H1 (cell line): ENCODE measurements around the gene KLHDC7B. TPM values are rescaled to one million over a fixed set of nuclear protein-coding genes. Genes with fewer than 3 reads are reported as not detected.
A peak's percentile ranks its signal among the peaks of the same experiment; 100 is the strongest.

Experiments used
- CTCF ChIA-PET: fragments of 300-600 bp; sonication (Branson Sonifier 250); formaldehyde crosslinking; loops from one replicate; lab custom pipeline; 2021; ENCODE audit not compliant: partially characterized antibody; lab: Charles Lee
- POLR2A ChIA-PET: fragments of 300-600 bp; sonication (Branson Sonifier 250); formaldehyde crosslinking; loops from one replicate; lab custom pipeline; 2021; ENCODE audit warnings: inconsistent platforms; ENCODE audit not compliant: partially characterized antibody; lab: Charles Lee
- DNase-seq, 2 experiments: peaks; one replicate each; pipeline versions ENCODE4 v3.0.0 to v3.0.0-alpha.2; 2010 to 2022; ENCODE audit warnings: low spot score in 2 of 2, low read depth in 1 of 2, mixed read lengths in 1 of 2
- FAIRE-seq: peaks from 2 replicates; lab custom pipeline; 2011; peaks lifted over from hg19 to GRCh38; lab: Jason Lieb, UNC
- H2AFZ ChIP-seq: 2 replicates; pipeline ENCODE4 v1.8.1; 2012; ENCODE audit warnings: low read length, inconsistent platforms
- H2AK5ac ChIP-seq: 2 replicates; pipeline ENCODE4 v1.6.1; 2013; ENCODE audit warnings: low read depth, low read length
- H2BK120ac ChIP-seq: replicated peaks from 2 replicates; pipeline ENCODE3; 2013; ENCODE audit warnings: low read depth, low read length, inconsistent platforms
- H2BK12ac ChIP-seq: 2 replicates; pipeline ENCODE4 v1.6.1; 2013; ENCODE audit warnings: low read depth, low read length
- H2BK15ac ChIP-seq: 2 replicates; pipeline ENCODE4 v1.6.1; 2013; ENCODE audit warnings: low read length
- H2BK20ac ChIP-seq: 2 replicates; pipeline ENCODE4 v1.6.1; 2013; ENCODE audit warnings: low read length
- H2BK5ac ChIP-seq: 2 replicates; pipeline ENCODE4 v1.6.1; 2013; ENCODE audit warnings: low read depth, low read length
- H3K14ac ChIP-seq: 2 replicates; pipeline ENCODE4 v1.6.1; 2013; ENCODE audit warnings: inconsistent platforms; ENCODE audit not compliant: insufficient read length
- H3K18ac ChIP-seq: 2 replicates; pipeline ENCODE4 v1.6.1; 2013; ENCODE audit warnings: low read length; ENCODE audit errors: extremely low read depth
- H3K23ac ChIP-seq: 2 replicates; pipeline ENCODE4 v1.6.1; 2013; ENCODE audit warnings: inconsistent platforms; ENCODE audit not compliant: insufficient read length
- H3K23me2 ChIP-seq: 2 replicates; pipeline ENCODE4 v1.6.1; 2013; ENCODE audit warnings: low read depth, low read length
- H3K27ac ChIP-seq: 2 replicates; pipeline ENCODE4 v1.6.1; 2011; ENCODE audit warnings: low read depth, low read length, inconsistent platforms
- H3K27me3 ChIP-seq, 4 experiments: replicated peaks in 1 of 4; 1 replicate in 1 of 4; 2 replicates in 3 of 4; pipeline versions ENCODE4 v1.6.1 to v1.8.1; 2011 to 2013; ENCODE audit warnings: low read length in 3 of 4, mild to moderate bottlenecking in 3 of 4, inconsistent platforms in 2 of 4, mixed read lengths in 2 of 4, moderate library complexity in 1 of 4; ENCODE audit not compliant: control insufficient read depth in 3 of 4, insufficient read depth in 3 of 4; ENCODE audit errors: extremely low read depth in 1 of 4
- H3K36me3 ChIP-seq, 4 experiments: 2 replicates each; pipeline versions ENCODE4 v1.6.1 to v1.8.1; 2011 to 2013; ENCODE audit warnings: mild to moderate bottlenecking in 4 of 4, low read length in 3 of 4, moderate library complexity in 2 of 4, control low read depth in 1 of 4, inconsistent platforms in 1 of 4; ENCODE audit not compliant: insufficient read depth in 4 of 4, control insufficient read depth in 2 of 4
- H3K4ac ChIP-seq: replicated peaks from 2 replicates; pipeline ENCODE3; 2013; ENCODE audit warnings: low read length, low read depth, mixed read lengths, inconsistent platforms; ENCODE audit not compliant: insufficient read length
- H3K4me1 ChIP-seq, 4 experiments: replicated peaks in 1 of 4; 1 replicate in 1 of 4; 2 replicates in 3 of 4; pipeline versions ENCODE4 v1.6.1 to v1.8.1; 2011 to 2013; ENCODE audit warnings: low read length in 3 of 4, inconsistent platforms in 2 of 4, mixed read lengths in 1 of 4; ENCODE audit not compliant: insufficient read depth in 4 of 4, control insufficient read depth in 3 of 4
- H3K4me2 ChIP-seq, 2 experiments: 2 replicates each; pipeline versions ENCODE4 v1.6.1 to v1.8.1; 2011 to 2013; ENCODE audit warnings: low read depth in 2 of 2, low read length in 2 of 2, control low read depth in 1 of 2, inconsistent platforms in 1 of 2, mild to moderate bottlenecking in 1 of 2; ENCODE audit not compliant: insufficient read depth in 1 of 2
- H3K4me3 ChIP-seq, 4 experiments: fragments of 200-600, 300-600 bp in 1 of 4; sonication (generic), shearing (Covaris generic), sonication (Bioruptor Twin) in 1 of 4; 2 replicates each; pipeline versions ENCODE4 v1.5.1 to v1.8.1; 2011 to 2016; ENCODE audit warnings: low read length in 4 of 4, low read depth in 3 of 4, control low read depth in 2 of 4, inconsistent platforms in 2 of 4, mild to moderate bottlenecking in 2 of 4, mixed read lengths in 1 of 4, moderate library complexity in 1 of 4; ENCODE audit not compliant: insufficient read depth in 2 of 4; ENCODE audit errors: extremely low read depth in 1 of 4
- H3K56ac ChIP-seq: replicated peaks from 2 replicates; pipeline ENCODE3; 2013; ENCODE audit warnings: low read depth, mild to moderate bottlenecking, mixed read lengths, low read length, inconsistent platforms; ENCODE audit not compliant: insufficient read length
- H3K79me1 ChIP-seq: 2 replicates; pipeline ENCODE4 v1.6.1; 2013; ENCODE audit warnings: low read depth, low read length, control low read depth
- H3K79me2 ChIP-seq, 2 experiments: 2 replicates each; pipeline versions ENCODE4 v1.6.1 to v1.8.1; 2012 to 2013; ENCODE audit warnings: low read length in 2 of 2, mild to moderate bottlenecking in 2 of 2, inconsistent platforms in 1 of 2; ENCODE audit not compliant: insufficient read depth in 2 of 2, control insufficient read depth in 1 of 2
- H3K9ac ChIP-seq, 4 experiments: replicated peaks in 1 of 4; 1 replicate in 1 of 4; 2 replicates in 3 of 4; pipeline versions ENCODE4 v1.6.1 to v1.8.1; 2011 to 2013; ENCODE audit warnings: low read depth in 3 of 4, low read length in 3 of 4, control low read depth in 2 of 4, mild to moderate bottlenecking in 2 of 4, moderate library complexity in 2 of 4, inconsistent platforms in 1 of 4; ENCODE audit errors: extremely low read depth in 1 of 4
- H3K9me3 ChIP-seq, 2 experiments: 2 replicates each; pipeline versions ENCODE4 v1.6.1 to v1.8.1; 2012 to 2013; ENCODE audit warnings: mild to moderate bottlenecking in 2 of 2, moderate library complexity in 2 of 2, control low read depth in 1 of 2, inconsistent platforms in 1 of 2, low read depth in 1 of 2, low read length in 1 of 2, mixed read lengths in 1 of 2; ENCODE audit not compliant: insufficient read depth in 2 of 2
- H4K20me1 ChIP-seq, 2 experiments: replicated peaks in 1 of 2; 2 replicates each; pipeline versions ENCODE3 to v1.8.1; 2011 to 2013; ENCODE audit warnings: inconsistent platforms in 2 of 2, low read length in 2 of 2, mild to moderate bottlenecking in 1 of 2; ENCODE audit not compliant: insufficient read depth in 2 of 2, control insufficient read depth in 1 of 2
- H4K5ac ChIP-seq: 2 replicates; pipeline ENCODE4 v1.6.1; 2013; ENCODE audit warnings: low read length, low read depth, mixed read lengths, inconsistent platforms; ENCODE audit not compliant: insufficient read length
- H4K8ac ChIP-seq: 2 replicates; pipeline ENCODE4 v1.8.0; 2013; ENCODE audit warnings: mild to moderate bottlenecking, moderate library complexity, low read length, inconsistent platforms; ENCODE audit not compliant: insufficient read depth; ENCODE audit errors: extremely low read depth
- H4K91ac ChIP-seq: replicated peaks from 2 replicates; pipeline ENCODE3; 2013; ENCODE audit warnings: low read length, mixed read lengths, inconsistent platforms; ENCODE audit not compliant: insufficient read length
- ATF2 ChIP-seq: IDR thresholded peaks from 2 replicates; pipeline ENCODE4 v1.6.1; 2012; ENCODE audit warnings: low read length, inconsistent platforms
- CEBPB ChIP-seq: IDR thresholded peaks from 2 replicates; pipeline ENCODE4 v1.6.1; 2012; ENCODE audit warnings: low read depth, low read length
- CTBP2 ChIP-seq: IDR thresholded peaks from 2 replicates; pipeline ENCODE4 v1.7.0; 2011; ENCODE audit warnings: borderline replicate concordance, mild to moderate bottlenecking, moderate library complexity, mixed read lengths, low read length; ENCODE audit not compliant: insufficient read depth, insufficient read length
- GABPA ChIP-seq: IDR thresholded peaks from 2 replicates; pipeline ENCODE4 v1.6.1; 2011; ENCODE audit warnings: mild to moderate bottlenecking, low read length, moderate library complexity, borderline replicate concordance; ENCODE audit not compliant: insufficient read depth
- HDAC6 ChIP-seq: IDR thresholded peaks from one replicate; pipeline ENCODE4 v1.7.1; 2012; ENCODE audit warnings: low read depth, mild to moderate bottlenecking, inconsistent platforms, low read length, moderate library complexity
- KDM1A ChIP-seq: fragments of 200-600, 300-600 bp; sonication (generic); IDR thresholded peaks from 2 replicates; pipeline ENCODE4 v1.7.1; 2016; ENCODE audit warnings: mild to moderate bottlenecking, low read length, borderline replicate concordance
- MAFK ChIP-seq: IDR thresholded peaks from 2 replicates; pipeline ENCODE4 v1.6.1; 2012; ENCODE audit warnings: low read depth, mild to moderate bottlenecking, improper control_type of control experiment, low read length
- SIN3A ChIP-seq, 2 experiments: IDR thresholded peaks in 1 of 2; conservative IDR thresholded peaks in 1 of 2; 2 replicates each; pipeline ENCODE4 v1.6.1; 2011 to 2012; ENCODE audit warnings: low read length in 2 of 2, improper control_type of control experiment in 1 of 2, low read depth in 1 of 2, mild to moderate bottlenecking in 1 of 2
- TAF1 ChIP-seq: IDR thresholded peaks from 2 replicates; pipeline ENCODE4 v1.6.1; 2011; ENCODE audit warnings: mild to moderate bottlenecking, low read depth, low read length
- USF2 ChIP-seq: IDR thresholded peaks from 2 replicates; pipeline ENCODE4 v1.6.1; 2011; ENCODE audit warnings: low read length, improper control_type of control experiment
- YY1 ChIP-seq: IDR thresholded peaks from 2 replicates; pipeline ENCODE4 v1.6.1; 2011; ENCODE audit warnings: low read depth, mild to moderate bottlenecking, low read length
- WGBS, 2 experiments: shearing (Covaris generic) in 1 of 2; methylation state at CpG; one replicate each; pipeline versions ENCODE4 v1.1.6 to v1.1.7; 2013 to 2015; ENCODE audit warnings: low lambda C conversion rate in 2 of 2, mixed read lengths in 2 of 2, inconsistent platforms in 1 of 2, low coverage in 1 of 2, missing lambda C conversion rate in 1 of 2; ENCODE audit not compliant: insufficient replicate concordance in 2 of 2, insufficient coverage in 1 of 2, insufficient read length in 1 of 2; ENCODE audit errors: extremely low coverage in 1 of 2, missing lambda C conversion rate in 1 of 2; 5-methylcytosine and 5-hydroxymethylcytosine counted together
- polyA plus RNA-seq, 7 experiments: library from polyadenylated mRNA; depleted of rRNA in 3 of 7; stranded (reverse) in 5 of 7; unstranded in 2 of 7; fragments of >200 nt in 5 of 7; fragments of 200-250 nt in 2 of 7; gene quantifications; 1 replicate in 5 of 7; 2 replicates in 1 of 7; 4 replicates in 1 of 7; pipeline versions ENCODE4 v1.2.1 to v1.2.3, GENCODE V29; 2011 to 2013; ENCODE audit warnings: missing spikeins in 2 of 7, mixed read lengths in 2 of 7
- total RNA-seq: library from RNA; stranded (reverse); fragmentation: NEBNext Ultra II Directional; extraction: Animal tissue kit (Norgen Biotek cat#: 25700); gene quantifications from 2 replicates; pipeline ENCODE4 v1.2.1, GENCODE V29; 2021

The KLHDC7B gene
- total and polyA plus RNA-seq, 2 of the 8 experiments (the other 6 are each of a cell fraction or from before 2014, with no cell fraction given) = not detected

GRCh38 chr22:50523458-50523805 lies 22.3 kb upstream of the KLHDC7B start:
- Histone ChIP-seq H3K79me2 (no peaks in the 10 kb centered on the region), H3K27me3 (peaks cover 3 to 18% (median 12%) of the 10 kb centered on the region in 4 experiments; a peak in 6 of 7 replicates), H3K27ac (no peak overlapping the region), H3K4me3 (no peak overlapping the region), H2BK12ac (no peak overlapping the region), H2BK15ac (no peak overlapping the region), H3K9me3 (no peaks in the 10 kb centered on the region), H2AFZ (no peak overlapping the region), H2BK5ac (no peak overlapping the region), H3K14ac (no peak overlapping the region), H3K56ac (no peak overlapping the region), H2BK20ac (no peak overlapping the region), H3K9ac (no peak overlapping the region), H4K91ac (no peak overlapping the region), H2BK120ac (no peak overlapping the region), H4K8ac (0 out of 2 replicates have a peak overlapping the region, but pooled peaks have one; percentile 0), H2AK5ac (no peak overlapping the region), H4K5ac (no peak overlapping the region), H3K4ac (no peak overlapping the region), H3K36me3 (peaks cover 4 to 25% (median 16%) of the 10 kb centered on the region in 4 experiments; a peak in 7 of 8 replicates), H3K18ac (no peak overlapping the region), H4K20me1 (peaks cover 5 to 18% of the 10 kb centered on the region in 2 experiments), H3K23ac (no peak overlapping the region), H3K23me2 (peaks cover 17% of the 10 kb centered on the region; the same call in 1 of the 2 replicates), H3K4me1 (peaks cover 0 to 11% (median 6%) of the 10 kb centered on the region in 4 experiments; a peak in 5 of 7 replicates), H3K79me1 (no peaks in the 10 kb centered on the region), H3K4me2 (no peak overlapping the region)
- FAIRE-seq (no peak), DNase-seq (no peak)
- 92% methylated on average over 16 of the region's 16 CpGs; no CpG with 5 or more reads in 1 of the 2 experiments for WGBS, 2 experiments
- POLR2A ChIA-PET = interaction anchor here (0.7 to 1.0 kb wide), 2 partner anchors 12 to 16 kb away, joined by 3 to 4 read pairs; partner anchors contain the start of genes LMF2 and NCAPH2
- CTCF ChIA-PET = no interaction called here
- TF ChIP-seq HDAC6 (no peak), CEBPB (no peak), USF2 (no peak), GABPA (no peak), MAFK (no peak), YY1 (no peak), TAF1 (no peak), KDM1A (no peak), CTBP2 (no peak), ATF2 (no peak), SIN3A (conservative IDR thresholded peaks at IDR 0.05 in 1 of 2, IDR thresholded peaks at IDR 0.05 in 1 of 2; ENCODE audit: low read depth in 1 of 2, low read length in 2 of 2) (no peak)
